HG03520 (cell line): Measurements from ENCODE around the gene CASTOR1.
A peak's percentile ranks its signal among the peaks of the same experiment; 100 is the strongest.

Experiments used
- ATAC-seq: cut with Tn5 transposase; IDR thresholded peaks from one replicate; pipeline ENCODE4 v1.9.1; 2021; ENCODE audit warnings: mild to moderate bottlenecking, moderate library complexity; ENCODE audit not compliant: unreplicated experiment

Gene CASTOR1

GRCh38 chr22:30320021-30320556 is 30.8 kb upstream of the CASTOR1 start:
- ATAC-seq: no peak

GRCh38 chr22:30318799-30319419 is 29.6 kb upstream of the CASTOR1 start:
- ATAC-seq: no peak

GRCh38 chr22:30317778-30318177 is 28.5 kb upstream of the CASTOR1 start:
- ATAC-seq: no peak

GRCh38 chr22:30315962-30316576 is 26.8 kb upstream of the CASTOR1 start:
- ATAC-seq: no peak

- ATAC-seq: no peak
Measured at GRCh38 chr22:30314915-30315314, 25.6 kb upstream of the CASTOR1 start.

- no peak for ATAC-seq
Measured at GRCh38 chr22:30313527-30314363, 24.4 kb upstream of the CASTOR1 start.

GRCh38 chr22:30312053-30312452 is 22.7 kb upstream of the CASTOR1 start:
- ATAC-seq: no peak

GRCh38 chr22:30310881-30311771 is 21.8 kb upstream of the CASTOR1 start:
- no peak for ATAC-seq

GRCh38 chr22:30309951-30310741 is 20.8 kb upstream of the CASTOR1 start:
- ATAC-seq: no peak

- ATAC-seq: peak; percentile 41
Measured at GRCh38 chr22:30308518-30309230, 19.4 kb upstream of the CASTOR1 start.

- ATAC-seq: no peak
Measured at GRCh38 chr22:30308093-30308492, 18.8 kb upstream of the CASTOR1 start.

GRCh38 chr22:30307041-30307574 is 17.8 kb upstream of the CASTOR1 start:
- ATAC-seq: no peak

- no peak for ATAC-seq
Measured at GRCh38 chr22:30306627-30307011, 17.3 kb upstream of the CASTOR1 start.

GRCh38 chr22:30305906-30306626 is 16.8 kb upstream of the CASTOR1 start:
- no peak for ATAC-seq

GRCh38 chr22:30305519-30305905 is 16.2 kb upstream of the CASTOR1 start:
- peak; percentile 47 for ATAC-seq

GRCh38 chr22:30304495-30305244 is 15.4 kb upstream of the CASTOR1 start:
- ATAC-seq: no peak

- no peak for ATAC-seq
Measured at GRCh38 chr22:30302810-30303138, 13.5 kb upstream of the CASTOR1 start.
